Lower lobe of right lung (tissue), 2 donors: Measurements from ENCODE around the gene GLYAT. TPM values are rescaled to one million over a fixed set of nuclear protein-coding genes. Genes with fewer than 3 reads are reported as not detected.

Experiments used
- ATAC-seq, 2 donors: fragments of 200-7000 bp; cut with Tn5 transposase; one replicate each; pipeline ENCODE4 v1.9.1; 2020 to 2022; ENCODE audit warnings: mild to moderate bottlenecking in 2 of 2, moderate library complexity in 2 of 2
- DNase-seq: peaks from one replicate; pipeline ENCODE4 v3.0.0-alpha.2; 2020
- H3K27ac ChIP-seq: fragments of 200-600 bp; one replicate; pipeline ENCODE4 v1.8.0; 2022
- H3K27me3 ChIP-seq: fragments of 200-600 bp; one replicate; pipeline ENCODE4 v1.8.0; 2022; ENCODE audit warnings: low read depth
- H3K36me3 ChIP-seq: fragments of 200-600 bp; one replicate; pipeline ENCODE4 v1.8.0; 2022; ENCODE audit warnings: mild to moderate bottlenecking
- H3K4me1 ChIP-seq: fragments of 200-600 bp; one replicate; pipeline ENCODE4 v1.8.0; 2022
- H3K4me3 ChIP-seq: fragments of 200-600 bp; one replicate; pipeline ENCODE4 v1.8.0; 2022; ENCODE audit warnings: mild to moderate bottlenecking
- H3K9me3 ChIP-seq: fragments of 200-600 bp; one replicate; pipeline ENCODE4 v1.8.0; 2022
- intact Hi-C: fragments of 100-400 bp; cut with DNase I; formaldehyde crosslinking; loops from one replicate; pipeline ENCODE4 v1.11.0; 2022
- total RNA-seq: library from RNA; stranded (reverse); fragmentation: NEBNext Ultra II Directional; extraction: Animal tissue kit (Norgen Biotek cat#: 25700); gene quantifications from one replicate; pipeline ENCODE4 v1.2.1, GENCODE V29; 2021
- TF ChIP-seq, protein P1 (sequence below): fragments of 200-600 bp; IDR thresholded peaks from one replicate; pipeline ENCODE4 v1.8.0; 2022; ENCODE audit warnings: antibody characterized with exemption, mild to moderate bottlenecking
- donor health status: DM: no; HTN: yes; CAD: no; lungs with severe emphysema.

The GLYAT gene
- total RNA-seq, 1 donor from 2014 or later, result not detected

DNA sequence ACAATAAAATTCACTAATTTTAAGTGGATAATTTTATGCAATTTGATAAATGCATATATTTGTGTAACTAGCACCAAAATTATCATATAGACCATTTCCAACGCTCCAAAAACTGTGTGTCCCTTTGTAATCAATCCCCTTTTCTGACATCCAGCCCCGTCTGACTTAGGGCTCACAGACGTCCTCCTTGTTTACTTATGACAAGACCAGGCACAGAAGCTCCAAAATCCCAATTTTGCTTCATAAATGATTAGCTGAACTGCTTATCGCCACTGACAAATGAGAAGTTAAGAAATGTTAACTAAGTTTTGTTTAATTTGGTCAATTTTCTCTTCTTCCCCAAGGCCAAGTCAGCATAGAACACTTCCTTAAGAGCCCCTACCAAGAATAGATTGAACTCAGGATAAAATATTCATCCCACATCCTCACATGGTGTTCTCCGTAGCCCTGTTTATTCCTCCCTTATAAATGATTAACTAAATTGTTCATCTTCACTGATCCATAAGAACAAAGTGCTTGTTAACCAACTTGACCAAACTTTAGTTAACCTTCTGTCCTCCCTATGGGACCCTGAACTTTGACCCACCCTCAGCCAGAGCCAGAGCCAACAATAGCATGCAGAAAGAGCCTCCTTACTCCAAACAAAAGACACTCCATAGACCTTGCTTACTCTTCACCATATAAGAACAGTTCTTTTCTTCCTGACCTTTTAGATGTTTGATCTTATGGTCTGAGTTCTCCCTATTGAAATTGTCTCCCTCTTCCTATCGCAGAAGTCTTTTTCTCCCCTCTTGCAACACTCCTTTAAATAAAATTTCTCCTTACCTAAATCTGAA is 30.8 kb upstream of the GLYAT start:
- TF ChIP-seq, protein P1, sequence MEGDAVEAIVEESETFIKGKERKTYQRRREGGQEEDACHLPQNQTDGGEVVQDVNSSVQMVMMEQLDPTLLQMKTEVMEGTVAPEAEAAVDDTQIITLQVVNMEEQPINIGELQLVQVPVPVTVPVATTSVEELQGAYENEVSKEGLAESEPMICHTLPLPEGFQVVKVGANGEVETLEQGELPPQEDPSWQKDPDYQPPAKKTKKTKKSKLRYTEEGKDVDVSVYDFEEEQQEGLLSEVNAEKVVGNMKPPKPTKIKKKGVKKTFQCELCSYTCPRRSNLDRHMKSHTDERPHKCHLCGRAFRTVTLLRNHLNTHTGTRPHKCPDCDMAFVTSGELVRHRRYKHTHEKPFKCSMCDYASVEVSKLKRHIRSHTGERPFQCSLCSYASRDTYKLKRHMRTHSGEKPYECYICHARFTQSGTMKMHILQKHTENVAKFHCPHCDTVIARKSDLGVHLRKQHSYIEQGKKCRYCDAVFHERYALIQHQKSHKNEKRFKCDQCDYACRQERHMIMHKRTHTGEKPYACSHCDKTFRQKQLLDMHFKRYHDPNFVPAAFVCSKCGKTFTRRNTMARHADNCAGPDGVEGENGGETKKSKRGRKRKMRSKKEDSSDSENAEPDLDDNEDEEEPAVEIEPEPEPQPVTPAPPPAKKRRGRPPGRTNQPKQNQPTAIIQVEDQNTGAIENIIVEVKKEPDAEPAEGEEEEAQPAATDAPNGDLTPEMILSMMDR, result no peak
- intact Hi-C loops, result no loop called here
- Histone ChIP-seq H3K9me3 (no peaks in the 10 kb centered on the region), H3K4me1 (no peaks in the 10 kb centered on the region), H3K4me3 (no peak overlapping the region), H3K36me3 (no peaks in the 10 kb centered on the region), H3K27ac (no peak overlapping the region), H3K27me3 (no peaks in the 10 kb centered on the region)
- DNase-seq (no peak), ATAC-seq (no peak)

DNA sequence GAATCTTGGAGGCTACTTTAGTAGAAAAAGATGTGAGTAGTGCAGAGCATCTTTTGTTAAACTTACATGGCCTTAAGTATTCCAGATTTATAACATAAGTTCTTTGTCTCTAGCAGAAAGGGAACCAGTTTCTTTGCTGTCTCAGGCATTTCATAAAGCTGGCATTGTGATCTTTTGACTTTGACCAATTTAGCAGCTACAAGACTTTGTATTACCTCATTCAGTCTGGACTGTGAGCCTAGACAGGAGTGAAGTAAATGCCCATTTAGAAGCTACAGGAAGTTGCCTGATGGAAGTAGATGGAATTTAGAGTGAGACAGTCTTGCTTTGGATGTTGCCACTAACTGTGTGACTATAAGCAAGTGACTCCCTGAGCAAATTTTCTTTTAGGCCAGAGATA is 25.7 kb upstream of the GLYAT start:
- H3K4me3 ChIP-seq, result no peak overlapping the region
- intact Hi-C loops, result no loop called here
- H3K4me1 ChIP-seq, result no peaks in the 10 kb centered on the region
- no peaks in the 10 kb centered on the region for H3K9me3 ChIP-seq
- H3K27ac ChIP-seq, result no peak overlapping the region
- no peaks in the 10 kb centered on the region for H3K27me3 ChIP-seq
- no peak for ATAC-seq
- no peaks in the 10 kb centered on the region for H3K36me3 ChIP-seq
- TF ChIP-seq, protein P1, result no peak
- DNase-seq, result no peak

DNA sequence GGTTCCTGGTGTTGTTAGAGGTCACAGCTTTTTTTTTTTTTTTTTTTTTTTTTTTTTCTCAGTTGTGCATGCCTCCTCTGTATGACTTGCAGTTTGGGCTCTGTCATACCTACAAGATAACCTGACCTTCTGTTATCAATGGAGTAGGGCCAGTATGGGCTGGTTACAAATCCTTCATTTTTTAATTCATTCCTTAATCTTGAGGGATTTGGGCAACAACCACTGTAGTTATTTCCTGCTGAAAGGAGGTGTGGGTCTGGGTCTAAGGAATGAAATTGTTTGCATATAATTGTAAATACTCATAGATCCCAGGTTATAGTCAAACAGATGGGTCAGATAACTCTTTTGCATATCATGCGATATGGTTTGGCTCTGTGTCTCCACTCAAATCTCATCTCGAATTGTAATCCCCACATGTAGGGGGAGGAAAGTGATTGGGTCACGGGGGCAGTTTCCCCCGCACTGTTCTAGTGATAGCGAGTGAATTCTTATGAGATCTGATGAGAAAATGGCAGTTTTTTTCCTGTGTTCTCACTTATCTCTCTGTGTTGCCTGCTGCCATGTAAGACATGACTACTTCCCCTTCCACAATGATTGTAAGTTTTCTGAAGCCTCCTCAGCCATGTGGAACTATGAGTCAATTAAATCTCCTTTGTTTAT is 14.1 kb upstream of the GLYAT start:
- TF ChIP-seq, protein P1, result no peak
- Histone ChIP-seq H3K27ac (no peak overlapping the region), H3K4me3 (no peak overlapping the region), H3K27me3 (peaks cover 5% of the 10 kb centered on the region), H3K9me3 (peaks cover 15% of the 10 kb centered on the region), H3K4me1 (no peaks in the 10 kb centered on the region), H3K36me3 (no peaks in the 10 kb centered on the region)
- no peak for ATAC-seq
- DNase-seq, result no peak
- intact Hi-C loops, result no loop called here

DNA sequence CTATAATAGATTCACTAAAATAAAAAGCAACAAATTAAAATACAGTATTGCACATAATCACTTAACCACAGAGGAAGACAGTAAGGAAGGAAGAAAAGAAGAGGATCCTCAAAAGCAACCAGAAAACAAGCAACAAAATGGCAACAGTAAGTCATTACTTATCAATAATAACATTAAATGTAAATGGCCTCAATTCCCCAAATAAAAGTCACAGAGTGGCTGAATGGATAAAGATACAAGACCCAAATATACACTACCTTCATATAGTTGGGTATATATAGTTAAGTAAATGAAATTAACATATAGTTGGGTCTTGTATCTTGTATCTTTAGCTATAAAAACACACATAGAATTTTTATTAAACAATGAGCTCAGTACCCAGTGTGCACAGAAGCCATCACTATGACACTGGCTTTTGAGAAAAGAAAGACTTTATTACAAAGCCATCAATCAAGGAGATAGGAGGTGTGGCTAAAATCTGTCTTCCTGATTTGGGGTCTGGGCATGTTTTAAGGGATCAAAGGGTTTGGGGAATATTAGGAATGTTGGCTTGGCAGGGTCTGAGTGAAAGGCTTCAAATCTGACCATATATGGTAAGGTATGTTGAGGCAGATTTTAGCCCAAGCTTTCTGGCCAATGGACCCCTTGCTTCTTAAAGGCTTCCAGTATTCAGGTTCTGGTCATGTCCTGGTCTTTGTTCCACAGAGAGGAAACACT is 13.4 kb upstream of the GLYAT start:
- Histone ChIP-seq H3K4me3 (no peak overlapping the region), H3K27me3 (peaks cover 4% of the 10 kb centered on the region), H3K4me1 (no peaks in the 10 kb centered on the region), H3K27ac (no peak overlapping the region), H3K9me3 (peaks cover 20% of the 10 kb centered on the region), H3K36me3 (no peaks in the 10 kb centered on the region)
- ATAC-seq (no peak), DNase-seq (no peak)
- intact Hi-C loops, result no loop called here
- TF ChIP-seq, protein P1, result no peak

DNA sequence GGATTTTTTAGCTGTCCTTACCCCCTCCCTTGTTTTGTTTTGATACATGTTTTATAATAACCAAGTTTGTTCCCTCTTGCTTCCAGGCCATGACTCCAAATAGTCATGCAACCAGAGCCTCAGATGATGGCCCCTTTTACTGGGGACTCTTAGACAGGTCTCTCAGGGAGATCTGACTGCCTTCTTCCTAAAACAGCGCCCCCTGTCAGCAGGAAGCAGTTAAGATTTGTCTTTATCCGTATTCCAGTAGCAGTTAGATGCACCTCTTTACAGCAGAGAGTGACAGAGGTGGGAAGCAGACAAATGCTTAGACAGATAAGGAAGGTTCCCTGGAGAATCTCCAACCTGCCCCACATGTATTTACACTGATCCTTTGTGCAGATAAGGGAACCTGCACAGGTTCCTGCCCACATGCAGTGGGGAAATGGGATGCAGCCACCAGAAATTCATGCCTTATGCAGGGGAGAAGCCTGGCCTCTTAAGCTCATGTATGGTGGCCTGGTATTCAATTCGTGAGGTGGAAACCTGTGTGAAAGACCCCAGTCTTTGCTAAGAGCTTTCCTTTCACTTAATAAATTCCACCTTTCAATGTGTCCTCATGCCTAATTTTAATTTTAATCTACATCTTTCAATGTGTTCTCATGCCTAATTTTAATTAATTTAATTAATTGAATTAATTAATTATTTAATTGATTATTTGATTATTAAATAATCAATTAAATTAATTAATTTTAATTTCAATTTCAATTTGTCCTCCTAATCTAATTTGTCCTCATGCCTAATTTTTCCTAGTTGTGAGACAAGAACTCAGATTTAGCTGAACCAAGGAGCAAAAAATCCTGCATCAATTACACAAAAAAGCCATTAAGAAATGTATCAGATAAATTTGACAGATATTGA is 11.5 kb upstream of the GLYAT start:
- Histone ChIP-seq H3K27me3 (no peaks in the 10 kb centered on the region), H3K36me3 (no peaks in the 10 kb centered on the region), H3K4me1 (no peaks in the 10 kb centered on the region), H3K4me3 (no peak overlapping the region), H3K27ac (no peak overlapping the region), H3K9me3 (peaks cover 20% of the 10 kb centered on the region)
- no peak for DNase-seq
- intact Hi-C loops, result no loop called here
- no peak for ATAC-seq
- TF ChIP-seq, protein P1, result no peak
